Cerebellar nuclear complex (tissue), 1 donor: ENCODE results near the gene NOX5.

ENCODE experiments used
- DNase-seq, 2 experiments: peaks; one replicate each; lab custom pipeline; 2025; lab: John Stamatoyannopoulos, UW

Gene NOX5

GRCh38 chr15:69021895-69022294 lies 7.4 kb downstream of the NOX5 start:
- DNase-seq, result no peak

- no peak for DNase-seq
These were observed 10.8 kb downstream of the NOX5 start for GRCh38 chr15:69025320-69025719.

DNA sequence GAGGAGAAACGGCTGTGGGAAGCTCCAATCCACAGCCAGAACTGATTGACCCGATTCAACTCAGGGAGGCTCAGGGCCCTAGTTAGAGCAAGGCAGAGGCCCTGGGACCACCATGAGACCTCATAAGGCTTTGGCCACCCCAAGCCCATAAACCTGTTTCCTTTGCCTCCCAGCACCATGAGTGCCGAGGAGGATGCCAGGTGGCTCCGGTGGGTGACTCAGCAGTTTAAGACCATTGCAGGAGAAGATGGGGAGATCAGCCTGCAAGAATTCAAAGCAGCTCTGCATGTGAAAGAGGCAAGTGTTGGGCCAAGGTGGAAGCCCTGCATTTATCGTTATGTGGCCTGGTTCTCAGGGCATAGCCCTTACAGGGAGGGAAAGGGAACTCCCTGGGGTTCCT lies 11.9 kb downstream of the NOX5 start:
- no peak for DNase-seq

- DNase-seq, result no peak
These were observed 13.6 kb downstream of the NOX5 start for GRCh38 chr15:69027976-69028518.

- DNase-seq, result no peak
These were observed 16.8 kb downstream of the NOX5 start for GRCh38 chr15:69031013-69032001.

GRCh38 chr15:69032031-69032430 lies 17.5 kb downstream of the NOX5 start:
- DNase-seq, result no peak

DNA sequence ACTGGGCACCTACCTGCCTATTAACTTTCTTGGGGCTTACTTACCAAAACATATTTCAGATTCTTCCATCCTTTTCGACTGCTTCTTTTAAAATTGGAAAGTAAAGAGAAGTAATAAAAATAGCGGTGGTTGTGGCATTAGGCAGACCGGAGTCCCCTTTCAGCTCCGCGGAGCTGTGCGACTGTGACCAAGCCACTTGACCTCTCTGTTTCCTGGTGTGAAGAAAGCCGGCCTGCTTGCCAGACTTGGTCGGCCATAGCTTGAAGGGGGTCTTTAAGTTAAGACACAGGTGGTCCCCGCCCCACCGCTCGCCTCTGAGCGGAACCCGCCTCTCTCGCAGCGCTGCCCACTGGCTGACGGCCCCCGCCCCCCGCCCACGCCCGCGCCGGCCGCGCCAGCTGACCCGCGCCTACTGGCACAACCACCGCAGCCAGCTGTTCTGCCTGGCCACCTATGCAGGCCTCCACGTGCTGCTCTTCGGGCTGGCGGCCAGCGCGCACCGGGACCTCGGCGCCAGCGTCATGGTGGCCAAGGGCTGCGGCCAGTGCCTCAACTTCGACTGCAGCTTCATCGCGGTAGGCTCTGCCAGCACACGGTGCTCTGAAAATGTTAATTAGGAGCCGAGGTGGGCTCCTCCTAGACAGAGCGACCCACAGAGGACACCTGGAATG lies 18.3 kb downstream of the NOX5 start:
- DNase-seq, result no peak

GRCh38 chr15:69034352-69034751 lies 19.9 kb downstream of the NOX5 start:
- no peak for DNase-seq

GRCh38 chr15:69035205-69035917 lies 20.9 kb downstream of the NOX5 start:
- no peak for DNase-seq

DNA sequence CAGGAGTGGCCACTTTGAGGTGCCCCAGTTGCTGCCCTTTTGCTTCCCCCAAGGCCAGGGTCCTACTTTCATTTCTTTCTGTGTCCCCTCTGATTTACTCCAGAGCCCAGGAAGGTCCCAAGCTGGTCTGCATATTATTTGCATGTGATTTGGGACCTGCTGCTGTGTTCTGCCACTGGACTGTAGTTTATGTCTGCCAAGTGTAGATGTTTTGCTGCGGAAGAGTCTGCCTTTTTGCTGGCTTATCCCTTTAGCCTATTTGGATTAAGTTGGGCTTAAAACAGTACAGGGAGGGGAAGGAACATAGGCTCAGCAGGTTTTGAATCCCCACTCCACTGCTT lies 21.4 kb downstream of the NOX5 start:
- DNase-seq, result no peak

- DNase-seq, result no peak
These were observed 22.3 kb downstream of the NOX5 start for GRCh38 chr15:69036826-69037225.

GRCh38 chr15:69037482-69037881 lies 23.0 kb downstream of the NOX5 start:
- DNase-seq, result no peak

DNA sequence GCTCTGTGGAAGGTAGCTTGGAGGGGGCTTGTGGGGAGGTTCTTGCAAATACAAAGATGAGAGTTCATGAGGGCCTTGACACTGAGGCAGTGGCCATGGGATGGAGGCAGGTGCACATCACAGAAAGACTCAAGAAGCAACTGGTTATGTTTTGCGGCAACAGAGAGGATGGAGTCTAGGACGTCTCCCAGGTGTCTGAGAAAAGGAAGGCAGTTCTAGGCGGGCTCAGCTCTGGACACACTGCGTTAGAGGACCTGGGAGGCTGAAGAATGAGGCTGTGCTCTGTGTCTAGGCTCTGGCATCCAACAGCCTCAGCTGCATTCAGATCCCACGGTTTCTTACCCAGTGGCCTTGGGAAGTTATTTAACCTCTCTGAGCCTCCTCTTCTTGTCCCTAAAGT lies 23.5 kb downstream of the NOX5 start:
- DNase-seq, result no peak

DNA sequence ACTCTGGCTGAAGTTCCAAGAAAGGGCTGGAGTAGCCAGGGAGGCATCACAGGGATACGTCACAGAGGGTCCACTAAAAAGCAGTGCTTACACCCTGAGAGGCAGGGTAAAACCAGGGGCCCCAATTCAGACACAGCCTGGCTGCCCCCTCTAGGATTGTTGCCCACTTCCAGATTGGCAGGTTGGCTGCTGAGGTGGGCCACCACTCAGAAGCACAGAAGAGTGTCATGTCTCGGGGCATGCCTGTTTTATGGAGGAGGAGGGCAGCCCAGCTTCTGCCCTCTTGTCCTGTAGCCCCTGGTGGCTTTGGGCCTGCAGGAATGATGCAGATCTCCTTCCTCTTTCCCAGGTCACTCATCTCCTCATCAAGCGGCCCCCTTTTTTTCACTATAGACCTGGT lies 24.0 kb downstream of the NOX5 start:
- no peak for DNase-seq

GRCh38 chr15:69039516-69040225 lies 25.2 kb downstream of the NOX5 start:
- no peak for DNase-seq

DNA sequence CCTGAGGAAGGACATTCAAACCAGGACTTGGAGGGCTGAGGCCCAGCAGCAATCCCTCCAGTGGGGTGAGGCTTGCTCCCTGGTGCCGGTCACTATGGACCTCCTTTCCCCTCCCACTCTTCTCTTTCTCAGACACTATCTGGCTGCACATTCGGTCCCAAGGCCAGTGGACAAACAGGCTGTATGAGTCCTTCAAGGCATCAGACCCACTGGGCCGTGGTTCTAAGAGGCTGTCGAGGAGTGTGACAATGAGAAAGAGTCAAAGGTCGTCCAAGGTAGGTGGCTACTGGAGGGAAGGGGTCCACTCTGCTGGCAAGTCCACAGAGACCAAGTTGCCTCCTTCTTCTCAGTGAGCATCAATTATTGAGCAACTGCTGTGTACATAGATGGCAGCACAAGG lies 28.0 kb downstream of the NOX5 start:
- DNase-seq, result no peak

- no peak for DNase-seq
These were observed 31.3 kb downstream of the NOX5 start for GRCh38 chr15:69045802-69046201.

DNA sequence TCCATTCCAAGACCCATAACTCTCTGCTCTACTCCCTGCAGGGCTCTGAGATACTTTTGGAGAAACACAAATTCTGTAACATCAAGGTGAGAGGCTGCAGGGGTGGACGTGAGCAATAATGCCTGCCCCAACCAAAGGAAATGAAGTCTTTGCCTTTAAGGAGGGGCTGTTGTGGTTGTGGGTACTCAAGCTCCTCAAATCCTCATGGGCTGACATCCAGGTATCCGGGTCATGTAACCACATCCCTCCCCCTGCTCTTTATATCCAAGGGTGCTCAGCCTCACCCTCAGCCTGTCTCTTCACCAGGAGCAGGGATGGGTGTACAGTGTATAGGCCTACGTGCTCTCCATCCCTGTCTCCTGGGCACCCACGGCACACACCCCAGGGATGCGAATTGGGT lies 32.3 kb downstream of the NOX5 start:
- no peak for DNase-seq

DNA sequence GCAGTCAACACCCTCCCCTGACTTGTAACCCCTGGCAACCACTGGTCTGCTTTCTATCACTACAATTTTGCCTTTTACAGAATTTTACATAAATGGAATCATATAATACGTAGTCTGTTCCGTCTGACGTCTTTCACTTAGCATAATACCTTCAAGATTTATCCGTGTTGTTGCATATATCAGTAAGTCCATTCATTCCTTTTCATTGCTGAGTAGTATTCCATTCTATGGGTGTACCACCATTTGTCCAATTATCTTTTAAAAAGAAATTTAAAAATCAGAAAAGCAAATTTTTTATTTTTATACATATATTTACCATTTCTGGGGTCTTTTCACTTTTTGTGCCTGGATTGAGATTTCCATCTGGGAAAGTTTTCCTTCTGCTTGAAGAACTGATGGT lies 35.5 kb downstream of the NOX5 start:
- no peak for DNase-seq

DNA sequence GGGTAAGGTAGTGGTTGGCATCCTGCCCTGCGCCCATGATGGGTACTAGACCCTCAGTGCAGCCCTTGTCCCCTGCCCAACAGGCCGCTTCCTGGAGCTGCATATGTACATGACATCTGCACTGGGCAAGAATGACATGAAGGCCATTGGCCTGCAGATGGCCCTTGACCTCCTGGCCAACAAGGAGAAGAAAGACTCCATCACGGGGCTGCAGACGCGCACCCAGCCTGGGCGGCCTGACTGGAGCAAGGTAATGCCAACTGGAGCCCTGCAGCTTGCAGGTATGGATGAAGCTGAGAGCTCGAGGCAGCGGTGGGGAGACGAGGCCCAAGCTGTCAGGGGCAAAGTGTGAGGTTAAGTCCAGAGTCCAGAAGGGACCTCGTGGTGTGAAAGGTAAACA lies 40.8 kb downstream of the NOX5 start:
- DNase-seq, result no peak

- no peak for DNase-seq
These were observed 41.9 kb downstream of the NOX5 start for GRCh38 chr15:69056365-69056764.
